IMR-90 (cell line): ENCODE measurements around the gene PIGH.

Experiments
- CEBPB ChIP-seq: IDR thresholded peaks from 2 replicates; pipeline ENCODE4 v1.6.1; 2012; ENCODE audit warnings: low read depth, low read length, improper control_type of control experiment
- CHD1 ChIP-seq: IDR thresholded peaks from 2 replicates; pipeline ENCODE4 v1.6.1; 2012; ENCODE audit warnings: low read depth, low read length, improper control_type of control experiment
- CTCF ChIP-seq: conservative IDR thresholded peaks from 2 replicates; pipeline ENCODE4 v1.5.1; 2012; ENCODE audit warnings: mild to moderate bottlenecking, low read depth, low read length, improper control_type of control experiment
- POLR2A ChIP-seq: IDR thresholded peaks from 2 replicates; pipeline ENCODE4 v1.6.1; 2012; ENCODE audit warnings: mild to moderate bottlenecking, low read depth, low read length
- RAD21 ChIP-seq: IDR thresholded peaks from 2 replicates; pipeline ENCODE4 v1.6.1; 2012; ENCODE audit warnings: low read length, improper control_type of control experiment
- SMC3 ChIP-seq: fragments of 150-350 bp; IDR thresholded peaks from 2 replicates; pipeline ENCODE4 v1.6.1; 2016; ENCODE audit warnings: low read depth, mild to moderate bottlenecking, antibody characterized with exemption, low read length, moderate library complexity

GRCh38 chr14:67567654-67568053 is 32.4 kb downstream of the PIGH start:
- TF ChIP-seq POLR2A (no peak), CTCF (no peak), SMC3 (no peak), CHD1 (no peak), CEBPB (no peak), RAD21 (no peak)
